ENCODE measurements around the gene RAPH1.
A peak's percentile ranks its signal among the peaks of the same experiment; 100 is the strongest.

RAPH1 gene, protein sequence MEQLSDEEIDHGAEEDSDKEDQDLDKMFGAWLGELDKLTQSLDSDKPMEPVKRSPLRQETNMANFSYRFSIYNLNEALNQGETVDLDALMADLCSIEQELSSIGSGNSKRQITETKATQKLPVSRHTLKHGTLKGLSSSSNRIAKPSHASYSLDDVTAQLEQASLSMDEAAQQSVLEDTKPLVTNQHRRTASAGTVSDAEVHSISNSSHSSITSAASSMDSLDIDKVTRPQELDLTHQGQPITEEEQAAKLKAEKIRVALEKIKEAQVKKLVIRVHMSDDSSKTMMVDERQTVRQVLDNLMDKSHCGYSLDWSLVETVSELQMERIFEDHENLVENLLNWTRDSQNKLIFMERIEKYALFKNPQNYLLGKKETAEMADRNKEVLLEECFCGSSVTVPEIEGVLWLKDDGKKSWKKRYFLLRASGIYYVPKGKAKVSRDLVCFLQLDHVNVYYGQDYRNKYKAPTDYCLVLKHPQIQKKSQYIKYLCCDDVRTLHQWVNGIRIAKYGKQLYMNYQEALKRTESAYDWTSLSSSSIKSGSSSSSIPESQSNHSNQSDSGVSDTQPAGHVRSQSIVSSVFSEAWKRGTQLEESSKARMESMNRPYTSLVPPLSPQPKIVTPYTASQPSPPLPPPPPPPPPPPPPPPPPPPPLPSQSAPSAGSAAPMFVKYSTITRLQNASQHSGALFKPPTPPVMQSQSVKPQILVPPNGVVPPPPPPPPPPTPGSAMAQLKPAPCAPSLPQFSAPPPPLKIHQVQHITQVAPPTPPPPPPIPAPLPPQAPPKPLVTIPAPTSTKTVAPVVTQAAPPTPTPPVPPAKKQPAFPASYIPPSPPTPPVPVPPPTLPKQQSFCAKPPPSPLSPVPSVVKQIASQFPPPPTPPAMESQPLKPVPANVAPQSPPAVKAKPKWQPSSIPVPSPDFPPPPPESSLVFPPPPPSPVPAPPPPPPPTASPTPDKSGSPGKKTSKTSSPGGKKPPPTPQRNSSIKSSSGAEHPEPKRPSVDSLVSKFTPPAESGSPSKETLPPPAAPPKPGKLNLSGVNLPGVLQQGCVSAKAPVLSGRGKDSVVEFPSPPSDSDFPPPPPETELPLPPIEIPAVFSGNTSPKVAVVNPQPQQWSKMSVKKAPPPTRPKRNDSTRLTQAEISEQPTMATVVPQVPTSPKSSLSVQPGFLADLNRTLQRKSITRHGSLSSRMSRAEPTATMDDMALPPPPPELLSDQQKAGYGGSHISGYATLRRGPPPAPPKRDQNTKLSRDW

GRCh38 chr2:203535078-203535783 lies at the start of gene RAPH1:
Gene RAPH1, minus strand, starts transcription at chr2:203535301. Its CDS starts 39,948 bp downstream, at chr2:203495353.
- TF ChIP-seq, protein P1, sequence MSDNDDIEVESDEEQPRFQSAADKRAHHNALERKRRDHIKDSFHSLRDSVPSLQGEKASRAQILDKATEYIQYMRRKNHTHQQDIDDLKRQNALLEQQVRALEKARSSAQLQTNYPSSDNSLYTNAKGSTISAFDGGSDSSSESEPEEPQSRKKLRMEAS (IDR thresholded peaks at IDR 0.05; ENCODE audit: low read depth, low read length), result no peak
- TF ChIP-seq CTCF (IDR thresholded peaks at IDR 0.05; ENCODE audit: low read depth, low read length) (no peak), MYC (IDR thresholded peaks at IDR 0.05; ENCODE audit: low read depth, low read length) (no peak), POLR2A (IDR thresholded peaks at IDR 0.05; ENCODE audit: extremely low read depth, insufficient read length) (no peak)

GRCh38 chr2:203584784-203585183 lies 49.7 kb upstream of the RAPH1 start:
- DNase-seq (ENCODE audit: low read depth), result no peak
- TF ChIP-seq POLR2A (IDR thresholded peaks at IDR 0.05; ENCODE audit: extremely low read depth, insufficient read length) (no peak), CTCF (IDR thresholded peaks at IDR 0.05; ENCODE audit: low read depth, low read length) (no peak), MYC (IDR thresholded peaks at IDR 0.05; ENCODE audit: low read depth, low read length) (no peak)
- TF ChIP-seq, protein P1 (IDR thresholded peaks at IDR 0.05; ENCODE audit: low read depth, low read length), result no peak
- H3K4me3 ChIP-seq (ENCODE audit: low read depth, low read length), result no peak overlapping the region

More at GRCh38 chr2:203535078-203535783, at the start of gene RAPH1:
- peak within 1 kb of the TSS; percentile 32 for H3K4me3 ChIP-seq (ENCODE audit: low read depth, low read length)
- peak; percentile 70 for DNase-seq (ENCODE audit: low read depth)

GRCh38 chr2:203583701-203584100 lies 48.6 kb upstream of the RAPH1 start:
- no peak for DNase-seq (ENCODE audit: low read depth)
- TF ChIP-seq POLR2A (IDR thresholded peaks at IDR 0.05; ENCODE audit: extremely low read depth, insufficient read length), result no peak
- no peak for TF ChIP-seq CTCF (IDR thresholded peaks at IDR 0.05; ENCODE audit: low read depth, low read length)
- no peak for TF ChIP-seq MYC (IDR thresholded peaks at IDR 0.05; ENCODE audit: low read depth, low read length)
- TF ChIP-seq, protein P1 (IDR thresholded peaks at IDR 0.05; ENCODE audit: low read depth, low read length), result no peak
- H3K4me3 ChIP-seq (ENCODE audit: low read depth, low read length), result no peak overlapping the region

- no peak for TF ChIP-seq MYC (IDR thresholded peaks at IDR 0.05; ENCODE audit: low read depth, low read length)
- TF ChIP-seq, protein P1 (IDR thresholded peaks at IDR 0.05; ENCODE audit: low read depth, low read length), result no peak
- no peak for TF ChIP-seq CTCF (IDR thresholded peaks at IDR 0.05; ENCODE audit: low read depth, low read length)
- no peak for TF ChIP-seq POLR2A (IDR thresholded peaks at IDR 0.05; ENCODE audit: extremely low read depth, insufficient read length)
- H3K4me3 ChIP-seq (ENCODE audit: low read depth, low read length), result no peak overlapping the region
- no peak for DNase-seq (ENCODE audit: low read depth)
These were observed 48.1 kb upstream of the RAPH1 start for GRCh38 chr2:203583084-203583695.

Data from NB4 (cell line).